Measurements from ENCODE around the gene CFAP20. TPM values are rescaled to one million over a fixed set of nuclear protein-coding genes. Genes with fewer than 3 reads are reported as not detected.

The CFAP20 gene
- polyA plus RNA-seq, 3 donors, result 17.3 to 24.0 (median 18.8) TPM

GRCh38 chr16:58160855-58161254 is 31.7 kb upstream of the CFAP20 start:
- Histone ChIP-seq H3K4me2 (replicated peaks; ENCODE audit: extremely low read depth, low read length, poor library complexity, severe bottlenecking) (no peak overlapping the region), H3K4me3 (replicated peaks in 1 of 3; ENCODE audit: low read depth in 2 of 3, low read length in 3 of 3) (no peak overlapping the region), H3K4me1 (ENCODE audit: control insufficient read depth in 1 of 2, insufficient read depth in 2 of 2, low read length in 2 of 2) (no peaks in the 10 kb centered on the region), H3K36me3 (replicated peaks in 1 of 2; ENCODE audit: control insufficient read depth in 1 of 2, insufficient read depth in 2 of 2, low read length in 2 of 2) (peaks cover 66 to 80% of the 10 kb centered on the region in 2 donors), H3K27ac (ENCODE audit: low read depth in 1 of 2, low read length in 2 of 2) (no peak overlapping the region), H3K79me2 (ENCODE audit: insufficient read depth, low read length) (no peaks in the 10 kb centered on the region), H3K9ac (ENCODE audit: insufficient read depth, low read length, poor library complexity, severe bottlenecking) (no peak overlapping the region), H2AFZ (ENCODE audit: insufficient read depth, low read depth, low read length, poor library complexity, severe bottlenecking) (no peak overlapping the region), H3K27me3 (ENCODE audit: control insufficient read depth in 2 of 2, insufficient read depth in 2 of 2, low read length in 2 of 2) (no peaks in the 10 kb centered on the region), H4K20me1 (ENCODE audit: insufficient read depth, low read length) (no peaks in the 10 kb centered on the region), H3K9me3 (replicated peaks in 1 of 2; ENCODE audit: control insufficient read depth in 1 of 2, insufficient read depth in 1 of 2, low read length in 2 of 2) (no peaks in the 10 kb centered on the region)
- Mint-ChIP-seq H3K36me3 (peaks cover 70 to 72% of the 10 kb centered on the region in 2 donors), H3K4me1 (no peaks in the 10 kb centered on the region), H3K27me3 (ENCODE audit: low read depth in 3 of 3) (peaks cover 0 to 2% (median 0%) of the 10 kb centered on the region in 3 donors), H3K9me3 (no peaks in the 10 kb centered on the region), H3K4me3 (no peak overlapping the region), H3K27ac (no peak overlapping the region)
- TF ChIP-seq CTCF (IDR thresholded peaks at IDR 0.05), result no peak
- intact Hi-C loops (cut with micrococcal nuclease), result no loop called here
- WGBS (ENCODE audit: insufficient coverage), result 100% methylated on average over 1 of the region's 3 CpGs
- no peak for DNase-seq

GRCh38 chr16:58158725-58159124 is 29.5 kb upstream of the CFAP20 start:
- peak overlapping the region in 1 of 7 donors; percentile 13 for H3K27ac Mint-ChIP-seq
- no peak overlapping the region for H3K4me3 Mint-ChIP-seq
- no peaks in the 10 kb centered on the region for H3K79me2 ChIP-seq (ENCODE audit: insufficient read depth, low read length)
- H2AFZ ChIP-seq (ENCODE audit: insufficient read depth, low read depth, low read length, poor library complexity, severe bottlenecking), result no peak overlapping the region
- no peaks in the 10 kb centered on the region for H3K4me1 ChIP-seq (ENCODE audit: control insufficient read depth in 1 of 2, insufficient read depth in 2 of 2, low read length in 2 of 2)
- H3K4me1 Mint-ChIP-seq, result no peaks in the 10 kb centered on the region
- H3K9me3 Mint-ChIP-seq, result no peaks in the 10 kb centered on the region
- no peak for DNase-seq
- no peak overlapping the region for H3K9ac ChIP-seq (ENCODE audit: insufficient read depth, low read length, poor library complexity, severe bottlenecking)
- intact Hi-C loops (cut with micrococcal nuclease), result loop anchor here in 1 of 2 donors (10.0 kb wide), 1 partner anchor 64 kb away; no protein-coding TSS in a partner anchor
- no peaks in the 10 kb centered on the region for H4K20me1 ChIP-seq (ENCODE audit: insufficient read depth, low read length)
- WGBS (ENCODE audit: insufficient coverage), result no CpG with 5 or more reads among the region's 3 CpGs
- H3K36me3 Mint-ChIP-seq, result peaks cover 49 to 50% of the 10 kb centered on the region in 2 donors
- H3K27me3 ChIP-seq (ENCODE audit: control insufficient read depth in 2 of 2, insufficient read depth in 2 of 2, low read length in 2 of 2), result no peaks in the 10 kb centered on the region
- no peak overlapping the region for H3K27ac ChIP-seq (ENCODE audit: low read depth in 1 of 2, low read length in 2 of 2)
- no peaks in the 10 kb centered on the region for H3K9me3 ChIP-seq (replicated peaks in 1 of 2; ENCODE audit: control insufficient read depth in 1 of 2, insufficient read depth in 1 of 2, low read length in 2 of 2)
- peaks cover 0 to 2% (median 1%) of the 10 kb centered on the region in 3 donors for H3K27me3 Mint-ChIP-seq (ENCODE audit: low read depth in 3 of 3)
- H3K4me2 ChIP-seq (replicated peaks; ENCODE audit: extremely low read depth, low read length, poor library complexity, severe bottlenecking), result no peak overlapping the region
- H3K4me3 ChIP-seq (replicated peaks in 1 of 3; ENCODE audit: low read depth in 2 of 3, low read length in 3 of 3), result no peak overlapping the region
- H3K36me3 ChIP-seq (replicated peaks in 1 of 2; ENCODE audit: control insufficient read depth in 1 of 2, insufficient read depth in 2 of 2, low read length in 2 of 2), result peaks cover 45 to 58% of the 10 kb centered on the region in 2 donors
- TF ChIP-seq CTCF (IDR thresholded peaks at IDR 0.05), result no peak

Measured in CD14-positive monocyte (primary cell).